AG09309 (cell line): ENCODE results near the gene ASCC3.

Experiments
- DNase-seq: peaks from one replicate; pipeline ENCODE4 v3.0.0-alpha.2; 2010; ENCODE audit warnings: low read depth
- H3K4me3 ChIP-seq: 2 replicates; pipeline ENCODE4 v1.5.1; 2011; ENCODE audit warnings: mild to moderate bottlenecking, low read depth, low read length, moderate library complexity; ENCODE audit not compliant: control insufficient read depth
- TF ChIP-seq, protein P1 (sequence below): IDR thresholded peaks from 2 replicates; pipeline ENCODE4 v1.5.1; 2011; ENCODE audit warnings: mild to moderate bottlenecking, low read depth, low read length, inconsistent platforms; ENCODE audit not compliant: insufficient read depth, control insufficient read depth; ENCODE audit errors: missing control alignments

Gene ASCC3

DNA sequence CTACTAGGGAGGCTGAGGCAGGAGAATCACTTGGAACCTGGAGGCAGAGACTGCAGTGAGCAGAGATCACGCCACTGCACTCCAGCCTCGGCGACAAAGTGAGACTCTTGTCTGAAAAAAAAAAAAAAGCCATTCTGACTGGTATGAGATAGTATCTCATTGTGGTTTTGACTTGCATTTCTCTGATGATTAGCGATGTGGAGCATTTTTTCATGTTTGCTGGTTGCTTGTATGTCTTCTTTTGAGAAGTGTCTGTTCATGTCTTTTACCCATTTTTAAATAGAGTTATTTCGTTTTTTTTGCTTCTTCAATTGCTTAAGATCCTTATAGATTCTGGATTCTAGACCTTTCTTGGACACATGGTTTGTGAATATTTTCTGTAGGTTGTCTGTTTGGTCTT, 312.9 kb downstream of the ASCC3 start:
- TF ChIP-seq, protein P1, sequence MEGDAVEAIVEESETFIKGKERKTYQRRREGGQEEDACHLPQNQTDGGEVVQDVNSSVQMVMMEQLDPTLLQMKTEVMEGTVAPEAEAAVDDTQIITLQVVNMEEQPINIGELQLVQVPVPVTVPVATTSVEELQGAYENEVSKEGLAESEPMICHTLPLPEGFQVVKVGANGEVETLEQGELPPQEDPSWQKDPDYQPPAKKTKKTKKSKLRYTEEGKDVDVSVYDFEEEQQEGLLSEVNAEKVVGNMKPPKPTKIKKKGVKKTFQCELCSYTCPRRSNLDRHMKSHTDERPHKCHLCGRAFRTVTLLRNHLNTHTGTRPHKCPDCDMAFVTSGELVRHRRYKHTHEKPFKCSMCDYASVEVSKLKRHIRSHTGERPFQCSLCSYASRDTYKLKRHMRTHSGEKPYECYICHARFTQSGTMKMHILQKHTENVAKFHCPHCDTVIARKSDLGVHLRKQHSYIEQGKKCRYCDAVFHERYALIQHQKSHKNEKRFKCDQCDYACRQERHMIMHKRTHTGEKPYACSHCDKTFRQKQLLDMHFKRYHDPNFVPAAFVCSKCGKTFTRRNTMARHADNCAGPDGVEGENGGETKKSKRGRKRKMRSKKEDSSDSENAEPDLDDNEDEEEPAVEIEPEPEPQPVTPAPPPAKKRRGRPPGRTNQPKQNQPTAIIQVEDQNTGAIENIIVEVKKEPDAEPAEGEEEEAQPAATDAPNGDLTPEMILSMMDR = no peak
- H3K4me3 ChIP-seq = no peak overlapping the region
- no peak for DNase-seq

DNA sequence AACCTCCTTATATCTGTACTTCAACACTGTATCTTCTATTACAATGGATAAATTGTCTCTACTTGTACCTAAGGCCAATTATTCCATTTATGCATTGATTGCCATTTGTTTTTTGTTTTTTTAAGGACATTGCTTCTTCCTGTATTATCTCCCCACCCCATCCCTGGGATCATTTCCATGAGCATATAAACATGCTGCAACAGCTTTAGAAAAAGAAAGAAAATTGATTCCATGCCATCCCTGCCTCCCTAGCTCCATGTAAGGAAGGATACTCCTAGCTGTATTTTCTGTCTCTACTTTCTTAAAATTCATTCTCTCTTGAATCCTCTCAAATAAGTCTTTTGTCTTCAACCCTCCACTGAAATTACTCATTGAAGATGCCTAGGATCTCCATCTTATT, 314.6 kb downstream of the ASCC3 start:
- DNase-seq = no peak
- H3K4me3 ChIP-seq = no peak overlapping the region

DNA sequence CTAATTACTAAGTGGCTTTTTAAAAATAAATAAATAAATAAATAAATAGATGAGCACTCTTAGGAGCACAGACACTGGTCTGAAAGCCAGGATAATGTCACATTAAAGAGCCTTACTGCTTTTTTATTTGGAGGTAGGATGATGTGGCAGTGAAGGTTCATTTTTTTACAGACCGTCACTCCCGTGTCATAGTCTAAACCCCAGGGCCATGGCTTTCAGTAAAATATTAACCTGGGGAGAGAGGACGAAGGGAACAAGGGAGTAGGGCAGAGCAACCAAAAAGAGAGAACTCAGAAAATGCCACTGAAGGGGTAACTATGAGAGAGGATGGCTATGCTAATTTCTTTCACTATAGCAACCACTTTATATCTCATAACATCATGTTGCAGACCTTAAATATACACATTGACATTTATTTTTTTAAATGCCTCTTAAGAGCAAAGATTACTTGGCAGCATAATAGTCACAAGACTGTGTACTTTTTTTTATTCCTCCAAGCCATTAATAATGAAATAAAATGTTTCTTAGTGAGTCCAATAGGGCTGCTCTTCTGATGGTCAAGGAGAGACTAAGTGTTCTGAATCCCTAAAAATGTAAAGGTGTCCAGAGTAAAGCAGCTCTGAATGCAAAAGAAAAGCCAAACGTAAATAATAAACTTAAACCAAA, 315.6 kb downstream of the ASCC3 start:
- H3K4me3 ChIP-seq = no peak overlapping the region
- TF ChIP-seq, protein P1 = no peak
- DNase-seq = no peak

More for the DNA sequence above, 314.6 kb downstream of the ASCC3 start:
- TF ChIP-seq, protein P1 = no peak

DNA sequence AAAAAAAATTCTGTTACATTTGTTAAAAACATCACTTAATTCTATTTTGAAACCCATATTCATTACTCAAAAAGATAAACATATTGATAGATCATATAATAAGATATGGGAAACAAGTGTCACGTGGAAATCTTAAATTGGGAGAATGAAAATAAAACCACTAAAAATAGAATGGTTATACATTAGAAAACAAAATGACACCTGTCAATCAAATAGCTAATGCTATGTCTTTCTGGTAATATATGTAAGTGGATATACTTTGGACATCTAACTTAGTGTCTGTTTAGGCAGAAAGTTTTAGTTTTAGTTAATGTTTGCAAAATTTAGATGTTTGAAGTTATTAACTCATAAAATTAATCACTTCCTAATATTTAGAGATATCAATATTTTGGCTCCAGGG, 321.3 kb downstream of the ASCC3 start:
- no peak overlapping the region for H3K4me3 ChIP-seq
- TF ChIP-seq, protein P1 = no peak

DNA sequence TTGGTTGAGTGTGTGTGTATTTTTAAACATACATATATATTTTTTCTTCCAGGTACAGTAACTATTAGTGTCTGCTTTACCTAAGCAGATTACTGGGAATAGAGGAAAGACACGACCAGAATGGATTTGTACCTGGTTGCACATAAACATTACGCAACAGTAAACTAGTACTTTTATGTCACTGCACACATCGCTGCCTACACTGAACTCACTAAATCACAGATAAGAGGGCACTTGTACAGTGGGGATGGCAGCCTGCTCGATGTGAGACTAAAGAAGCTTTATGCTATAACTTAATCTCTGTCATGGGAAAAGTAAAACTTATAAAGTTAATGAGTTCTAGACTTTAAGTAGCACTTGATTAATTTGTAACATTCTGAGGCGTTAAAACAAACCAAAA, 326.9 kb downstream of the ASCC3 start:
- no peak overlapping the region for H3K4me3 ChIP-seq
- DNase-seq = no peak
- TF ChIP-seq, protein P1 = no peak

More for the DNA sequence above, 321.3 kb downstream of the ASCC3 start:
- DNase-seq = no peak

DNA sequence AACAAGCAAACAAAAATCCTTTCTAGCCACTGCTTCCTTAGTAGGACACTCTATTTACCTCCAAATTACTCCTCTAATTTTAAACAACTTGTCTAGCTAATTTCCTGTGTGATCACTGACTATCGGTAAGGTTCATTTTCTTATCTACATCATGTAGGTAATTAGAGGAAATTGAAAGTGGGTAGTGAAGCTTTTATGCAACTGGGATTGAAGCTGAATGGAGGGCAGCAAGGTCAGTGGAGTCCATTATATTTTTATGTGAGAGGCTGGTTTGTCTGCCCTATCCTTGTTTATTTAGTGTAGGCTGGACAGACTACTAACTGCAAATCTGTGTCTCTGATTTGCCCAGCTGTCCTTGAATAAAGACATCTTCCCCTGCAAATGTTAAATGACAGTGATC, 327.9 kb downstream of the ASCC3 start:
- no peak for DNase-seq
- no peak overlapping the region for H3K4me3 ChIP-seq
- TF ChIP-seq, protein P1 = no peak
